ENCODE data around the gene HINT2. TPM values are rescaled to one million over a fixed set of nuclear protein-coding genes. Genes with fewer than 3 reads are reported as not detected.

The HINT2 gene
- total RNA-seq, 6 donors from 2014 or later: 15.7 to 57.9 (median 42.2) TPM

DNA sequence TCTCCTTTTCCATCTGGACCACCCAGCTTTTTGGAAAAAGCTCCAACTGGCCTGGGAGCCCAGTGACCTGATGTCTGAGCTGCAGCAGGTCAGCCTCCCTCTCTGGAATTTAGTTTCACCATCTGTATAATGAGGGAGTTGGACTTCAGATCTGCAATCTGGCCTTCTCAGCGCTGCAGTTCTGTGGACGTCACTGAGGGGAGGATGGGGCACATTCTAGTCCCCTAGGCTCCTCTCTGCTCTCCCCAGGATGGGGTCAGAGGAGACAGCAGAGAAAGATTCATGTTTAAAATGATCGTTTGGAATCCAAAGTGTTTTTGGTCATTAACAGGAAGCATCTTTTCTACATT lies 45.1 kb upstream of the HINT2 start:
- H3K36me3 ChIP-seq: no peaks in the 10 kb centered on the region
- ATAC-seq (ENCODE audit: low FRiP score in 2 of 2): peak in 1 of 2 donors; percentile 27
- 38 to 60% methylated on average over 2 to 3 of the region's 3 CpGs for WGBS, 2 donors
- no peaks in the 10 kb centered on the region for H3K9me3 ChIP-seq
- H3K27ac ChIP-seq: no peak overlapping the region
- peaks cover 0 to 3% (median 0%) of the 10 kb centered on the region in 4 donors for H3K4me1 ChIP-seq
- no peaks in the 10 kb centered on the region for H3K27me3 ChIP-seq
- TF ChIP-seq POLR2AphosphoS5 (IDR thresholded peaks at IDR 0.05) (no peak), EP300 (IDR thresholded peaks at IDR 0.05) (no peak), CTCF (IDR thresholded peaks at IDR 0.05) (no peak), POLR2A (IDR thresholded peaks at IDR 0.05) (no peak)
- DNase-seq: no peak
- H3K4me3 ChIP-seq: no peak overlapping the region

DNA sequence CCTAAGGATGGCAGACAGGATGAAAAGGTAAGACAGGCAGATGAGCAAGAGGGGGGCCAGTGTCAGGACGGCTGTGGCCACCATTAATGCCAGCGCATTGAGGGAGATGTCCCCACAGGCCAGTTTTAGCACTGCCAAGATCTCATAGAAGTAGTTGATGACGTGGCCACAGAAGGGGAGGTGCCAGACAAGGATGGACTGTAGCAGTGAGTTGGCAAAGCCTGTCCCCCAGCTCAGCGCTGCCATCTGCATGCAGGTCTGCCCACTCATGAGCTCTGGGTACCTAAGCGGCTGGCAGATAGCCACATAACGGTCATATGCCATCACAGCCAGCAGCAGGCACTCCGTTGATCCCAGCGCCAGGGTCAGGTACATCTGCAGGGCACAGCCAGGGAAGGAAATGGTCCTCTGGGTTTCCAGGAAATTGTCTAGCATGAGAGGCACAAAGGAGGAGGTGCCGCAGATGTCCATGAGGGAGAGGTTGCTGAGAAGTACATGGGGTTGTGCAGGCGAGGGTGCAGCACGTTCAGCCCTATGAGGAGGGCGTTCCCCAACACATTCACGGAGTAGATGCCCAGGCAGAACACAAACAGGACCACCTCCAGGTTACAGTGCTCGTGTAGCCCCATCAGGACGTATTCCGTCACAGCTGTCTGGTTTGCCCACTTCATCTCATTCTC lies 44.6 kb upstream of the HINT2 start:
- TF ChIP-seq POLR2A (IDR thresholded peaks at IDR 0.05) (no peak), CTCF (IDR thresholded peaks at IDR 0.05) (peak in 1 of 6 experiments; percentile 5)
- 58 to 61% methylated on average over 16 of the region's 16 CpGs for WGBS, 2 donors
- no peaks in the 10 kb centered on the region for H3K27me3 ChIP-seq
- H3K36me3 ChIP-seq: no peaks in the 10 kb centered on the region
- ATAC-seq (ENCODE audit: low FRiP score in 2 of 2) (peak in 1 of 2 donors; percentile 25), DNase-seq (no peak)
- H3K4me1 ChIP-seq: peaks cover 0 to 3% (median 0%) of the 10 kb centered on the region in 4 donors
- H3K4me3 ChIP-seq: no peak overlapping the region
- H3K9me3 ChIP-seq: no peaks in the 10 kb centered on the region
- no peak overlapping the region for H3K27ac ChIP-seq

- H3K4me1 ChIP-seq: peaks cover 0 to 3% (median 0%) of the 10 kb centered on the region in 4 donors
- no peak overlapping the region for H3K27ac ChIP-seq
- DNase-seq (no peak), ATAC-seq (ENCODE audit: low FRiP score in 2 of 2) (no peak)
- H3K9me3 ChIP-seq: no peaks in the 10 kb centered on the region
- no peaks in the 10 kb centered on the region for H3K27me3 ChIP-seq
- peaks cover 0 to 1% (median 0%) of the 10 kb centered on the region in 4 donors for H3K36me3 ChIP-seq
- 38 to 71% methylated on average over 2 to 5 of the region's 5 CpGs for WGBS, 2 donors
- TF ChIP-seq POLR2AphosphoS5 (IDR thresholded peaks at IDR 0.05) (no peak), EP300 (IDR thresholded peaks at IDR 0.05) (no peak), CTCF (IDR thresholded peaks at IDR 0.05) (no peak), POLR2A (IDR thresholded peaks at IDR 0.05) (no peak)
- no peak overlapping the region for H3K4me3 ChIP-seq
These were observed 43.6 kb upstream of the HINT2 start for GRCh38 chr9:35858458-35858857.

DNA sequence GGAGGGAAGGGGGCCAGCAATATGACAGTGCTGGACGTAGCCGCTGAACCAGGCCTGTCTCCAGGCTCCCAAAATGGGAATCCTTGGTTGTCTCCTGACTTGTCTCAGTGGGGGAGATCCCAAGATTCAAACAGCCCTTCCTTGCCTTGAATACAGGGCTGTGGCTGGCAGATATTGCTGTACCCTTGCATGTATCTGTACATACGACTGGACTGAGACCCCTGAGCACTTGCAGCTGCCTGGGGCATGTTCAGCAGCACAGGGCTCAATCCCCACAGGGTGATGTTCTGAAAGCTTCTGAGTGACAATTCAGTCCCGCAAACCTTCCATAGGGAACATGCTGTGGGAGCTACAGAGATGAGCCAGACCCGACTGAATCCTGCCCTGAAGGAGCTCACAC lies 42.0 kb upstream of the HINT2 start:
- Histone ChIP-seq H3K9me3 (no peaks in the 10 kb centered on the region), H3K36me3 (peaks cover 0 to 7% (median 2%) of the 10 kb centered on the region in 4 donors), H3K27me3 (no peaks in the 10 kb centered on the region), H3K4me1 (peaks cover 0 to 3% (median 0%) of the 10 kb centered on the region in 4 donors), H3K27ac (no peak overlapping the region), H3K4me3 (no peak overlapping the region)
- DNase-seq: no peak
- TF ChIP-seq EP300 (IDR thresholded peaks at IDR 0.05) (no peak), POLR2A (IDR thresholded peaks at IDR 0.05) (no peak), POLR2AphosphoS5 (IDR thresholded peaks at IDR 0.05) (no peak)
- no peak for ATAC-seq (ENCODE audit: low FRiP score in 2 of 2)
- 86 to 88% methylated on average over 2 to 5 of the region's 5 CpGs for WGBS, 2 donors

DNA sequence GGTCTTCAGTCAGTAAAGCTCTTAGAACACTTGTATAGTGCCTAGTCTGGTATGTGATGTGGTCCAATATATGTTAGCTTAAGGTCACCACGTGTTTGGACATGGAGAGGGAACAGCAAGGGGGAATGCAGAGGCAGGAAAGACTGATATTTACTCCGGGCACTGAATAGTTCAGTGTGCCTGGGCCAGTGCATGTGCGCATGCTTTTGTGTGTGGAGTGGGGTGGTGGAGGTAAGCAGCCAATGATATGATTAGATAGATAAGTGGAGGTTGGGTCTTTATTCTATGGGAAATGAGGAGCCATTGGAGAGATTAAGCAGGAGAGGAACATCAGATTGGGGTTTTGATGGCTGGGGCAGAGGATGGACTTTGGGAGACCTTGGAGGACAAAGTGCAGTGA lies 41.4 kb upstream of the HINT2 start:
- no peak overlapping the region for H3K4me3 ChIP-seq
- H3K27ac ChIP-seq: no peak overlapping the region
- H3K27me3 ChIP-seq: no peaks in the 10 kb centered on the region
- no peak for DNase-seq
- no peaks in the 10 kb centered on the region for H3K9me3 ChIP-seq
- peaks cover 0 to 3% (median 0%) of the 10 kb centered on the region in 4 donors for H3K4me1 ChIP-seq
- TF ChIP-seq CTCF (IDR thresholded peaks at IDR 0.05) (no peak), POLR2AphosphoS5 (IDR thresholded peaks at IDR 0.05) (no peak), EP300 (IDR thresholded peaks at IDR 0.05) (no peak), POLR2A (IDR thresholded peaks at IDR 0.05) (no peak)
- 65 to 76% methylated on average over 3 of the region's 3 CpGs for WGBS, 2 donors
- ATAC-seq (ENCODE audit: low FRiP score in 2 of 2): no peak
- peaks cover 0 to 7% (median 2%) of the 10 kb centered on the region in 4 donors for H3K36me3 ChIP-seq

Measured in upper lobe of left lung (tissue), 6 donors.